Amniotic stem cell (primary cell): Measurements from ENCODE around the gene BMAL2.

Experiments
- DNase-seq: peaks from one replicate; lab custom pipeline; 2025; lab: John Stamatoyannopoulos, UW

Gene BMAL2, protein sequence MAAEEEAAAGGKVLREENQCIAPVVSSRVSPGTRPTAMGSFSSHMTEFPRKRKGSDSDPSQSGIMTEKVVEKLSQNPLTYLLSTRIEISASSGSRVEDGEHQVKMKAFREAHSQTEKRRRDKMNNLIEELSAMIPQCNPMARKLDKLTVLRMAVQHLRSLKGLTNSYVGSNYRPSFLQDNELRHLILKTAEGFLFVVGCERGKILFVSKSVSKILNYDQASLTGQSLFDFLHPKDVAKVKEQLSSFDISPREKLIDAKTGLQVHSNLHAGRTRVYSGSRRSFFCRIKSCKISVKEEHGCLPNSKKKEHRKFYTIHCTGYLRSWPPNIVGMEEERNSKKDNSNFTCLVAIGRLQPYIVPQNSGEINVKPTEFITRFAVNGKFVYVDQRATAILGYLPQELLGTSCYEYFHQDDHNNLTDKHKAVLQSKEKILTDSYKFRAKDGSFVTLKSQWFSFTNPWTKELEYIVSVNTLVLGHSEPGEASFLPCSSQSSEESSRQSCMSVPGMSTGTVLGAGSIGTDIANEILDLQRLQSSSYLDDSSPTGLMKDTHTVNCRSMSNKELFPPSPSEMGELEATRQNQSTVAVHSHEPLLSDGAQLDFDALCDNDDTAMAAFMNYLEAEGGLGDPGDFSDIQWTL

DNA sequence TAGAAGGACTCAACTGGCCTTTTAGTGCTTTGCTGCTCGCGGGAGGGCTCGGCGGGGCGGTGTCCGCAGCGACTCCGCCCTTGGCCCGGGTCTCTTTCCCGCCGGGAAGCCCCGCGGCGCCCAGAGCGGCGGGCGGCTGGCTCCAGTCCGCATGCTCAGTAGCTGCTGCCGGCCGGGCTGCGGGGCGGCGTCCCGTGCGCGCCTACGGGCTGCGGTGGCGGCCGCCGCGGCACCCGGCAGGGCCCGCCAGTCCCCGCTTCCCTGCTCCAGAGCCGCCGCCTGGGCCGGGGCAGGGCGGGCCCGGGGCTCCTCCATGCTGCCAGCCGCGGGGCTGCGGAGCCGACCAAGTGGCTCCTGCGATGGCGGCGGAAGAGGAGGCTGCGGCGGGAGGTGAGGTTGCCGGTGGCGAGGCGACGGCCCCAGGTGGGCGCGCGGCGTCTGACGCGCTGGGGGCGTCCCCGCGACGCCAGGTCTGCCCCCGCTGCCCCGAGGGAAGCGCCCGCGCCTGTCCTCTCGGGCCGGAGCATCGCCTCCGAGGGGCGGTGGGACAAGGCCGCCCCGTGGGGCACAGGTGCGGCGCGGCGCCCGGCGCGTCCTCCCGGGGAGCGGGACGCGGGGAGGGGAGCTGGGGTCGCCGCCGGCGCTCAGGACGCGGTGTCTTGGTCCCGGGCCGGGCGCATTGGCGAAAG lies at the start of gene BMAL2:
TSS of gene BMAL2 (plus strand) at position 123 of the 689 bp plus-strand sequence. CDS start at position 360, 237 bp downstream.
- no peak for DNase-seq

DNA sequence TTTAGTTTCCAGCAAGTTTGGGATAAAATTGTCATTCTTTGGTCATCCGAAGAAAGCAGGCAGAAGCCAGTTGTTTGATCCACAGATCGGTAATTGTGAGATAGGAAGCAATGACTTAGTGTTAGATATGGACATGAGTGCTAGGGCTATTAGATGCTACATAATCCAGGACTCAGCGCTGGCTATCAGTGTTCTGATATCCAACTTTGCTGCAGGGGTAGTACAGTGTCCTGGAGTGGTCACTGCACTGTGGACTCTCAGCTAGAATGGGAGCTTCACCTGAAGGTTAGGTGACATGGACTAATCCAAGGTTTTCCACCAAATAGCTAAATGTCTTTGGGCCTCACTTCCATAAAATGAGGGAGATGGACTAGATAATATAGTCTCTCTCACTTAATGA lies 48.6 kb upstream of the BMAL2 start:
- no peak for DNase-seq

DNA sequence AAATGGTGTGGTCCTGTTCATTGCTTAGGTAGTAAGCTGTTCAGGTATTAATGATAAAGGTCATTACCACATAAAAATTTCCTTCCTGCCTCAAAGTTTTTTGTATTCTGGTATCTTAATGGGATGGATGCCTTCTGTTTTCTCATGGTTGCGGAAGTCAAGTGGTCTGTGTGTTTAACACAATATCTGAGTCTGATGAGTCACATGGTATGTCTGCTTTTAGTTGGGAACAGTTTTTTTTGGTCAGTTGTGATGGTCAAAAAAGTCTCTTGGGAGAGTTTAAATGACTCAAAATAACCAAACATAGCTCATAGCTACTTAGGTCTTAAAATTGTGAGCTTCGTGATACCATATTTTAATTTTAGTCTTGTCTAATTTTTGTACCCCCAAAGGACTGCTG lies 47.9 kb upstream of the BMAL2 start:
- DNase-seq, result no peak

DNA sequence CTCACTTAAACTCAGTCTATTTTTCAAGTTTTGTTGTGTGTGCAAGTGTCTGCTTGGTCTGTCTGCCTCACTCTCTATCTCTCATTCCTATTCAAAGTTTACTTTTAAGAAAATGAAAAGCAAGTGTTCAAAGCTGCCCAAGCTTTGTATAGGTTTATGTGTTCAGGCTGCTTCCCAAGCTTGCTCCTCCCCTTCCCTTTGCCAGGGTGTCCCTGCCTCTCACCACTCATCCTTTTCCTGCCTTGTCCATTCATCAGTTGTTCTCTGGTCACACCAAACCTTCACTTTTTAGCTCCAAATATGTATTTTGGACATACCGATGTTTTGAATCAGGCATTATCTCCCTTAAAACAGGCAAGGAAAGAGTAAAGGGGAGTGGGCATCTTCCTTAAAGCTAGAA lies 47.2 kb upstream of the BMAL2 start:
- DNase-seq, result no peak

DNA sequence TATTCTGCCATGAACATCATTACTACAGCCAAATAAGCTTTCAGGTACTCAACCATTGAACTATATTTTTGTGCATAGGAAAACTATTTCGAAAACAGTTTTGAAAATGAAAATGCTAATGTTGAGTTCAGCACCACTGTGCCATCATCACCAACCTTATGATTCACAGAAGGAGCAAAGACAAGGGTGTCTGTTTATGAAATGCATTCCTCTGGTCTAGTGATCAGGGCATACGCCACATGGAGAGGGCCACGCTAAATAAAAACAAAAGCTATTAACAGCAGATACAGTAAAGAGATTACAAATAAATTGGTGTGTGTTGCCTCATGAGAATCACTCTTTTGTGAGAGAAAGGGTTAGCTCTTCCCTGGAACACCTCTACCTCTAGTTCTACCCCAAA lies 43.2 kb upstream of the BMAL2 start:
- DNase-seq, result no peak

DNA sequence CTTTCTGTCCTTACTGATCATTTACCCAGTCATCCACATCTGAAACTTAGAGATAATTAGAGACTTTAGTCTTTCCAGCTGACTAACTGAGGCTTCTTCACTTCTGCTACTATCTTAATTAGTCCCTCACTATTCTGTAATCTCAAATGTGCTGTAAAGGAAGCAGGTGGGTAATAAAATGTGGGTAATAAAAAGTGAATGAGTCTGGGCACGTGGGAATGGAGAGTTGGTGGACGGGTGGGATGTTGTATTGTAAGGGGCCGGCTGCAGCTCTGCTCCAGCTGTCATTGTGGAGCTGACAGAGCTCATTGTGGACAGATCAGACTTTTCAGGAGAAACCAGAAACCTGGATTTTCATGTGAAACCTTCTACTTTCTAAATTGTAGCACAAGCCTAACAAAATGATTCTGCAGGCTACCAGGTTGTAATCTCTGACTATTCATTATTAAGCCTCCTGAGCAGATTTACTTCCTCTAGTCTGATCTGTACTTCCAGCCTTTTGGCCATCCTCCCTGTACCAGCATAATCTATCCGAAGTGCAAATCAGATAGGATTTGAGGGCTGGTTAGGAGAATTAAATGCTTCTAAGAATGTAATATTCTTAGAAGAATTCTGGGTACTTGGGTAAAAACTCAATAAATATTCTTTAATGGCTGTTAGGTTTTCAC lies 42.0 kb upstream of the BMAL2 start:
- DNase-seq, result no peak

DNA sequence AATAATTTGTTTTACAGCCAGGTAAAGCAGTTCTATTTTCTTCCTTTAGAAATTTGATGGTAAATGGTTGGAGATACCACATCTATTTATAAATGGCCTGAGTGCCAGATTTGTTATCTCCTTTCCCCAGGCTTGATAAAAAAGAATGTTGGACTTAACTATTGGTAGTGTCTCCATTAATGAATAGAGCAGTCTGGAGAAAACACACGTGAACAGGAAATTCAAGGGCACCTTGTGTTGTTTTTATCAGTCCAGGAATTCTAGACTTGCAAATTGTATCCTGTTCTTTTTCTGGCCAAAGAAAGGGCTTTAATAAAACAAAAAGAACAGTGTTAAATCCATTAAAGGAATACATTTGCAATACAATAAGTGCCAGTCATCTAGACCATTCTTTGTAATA lies 40.8 kb upstream of the BMAL2 start:
- DNase-seq, result no peak

DNA sequence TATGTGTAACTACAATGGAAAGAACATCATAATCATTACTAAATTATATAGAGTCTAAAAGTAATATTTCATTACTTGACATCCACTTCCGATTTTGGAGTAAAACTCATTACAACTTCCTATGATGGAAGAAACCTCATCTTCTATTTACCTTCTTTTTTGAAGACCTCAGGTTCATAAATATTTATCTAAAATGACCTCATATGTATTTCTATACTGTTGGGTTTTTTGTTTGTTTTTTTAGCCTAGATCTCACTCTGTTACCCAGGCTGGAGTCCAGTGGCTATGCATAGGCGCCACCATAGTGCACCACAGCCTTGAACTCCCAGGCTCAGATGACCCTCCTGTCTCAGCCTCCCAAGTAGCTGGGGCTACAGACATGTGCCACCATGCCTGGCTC lies 39.9 kb upstream of the BMAL2 start:
- no peak for DNase-seq

DNA sequence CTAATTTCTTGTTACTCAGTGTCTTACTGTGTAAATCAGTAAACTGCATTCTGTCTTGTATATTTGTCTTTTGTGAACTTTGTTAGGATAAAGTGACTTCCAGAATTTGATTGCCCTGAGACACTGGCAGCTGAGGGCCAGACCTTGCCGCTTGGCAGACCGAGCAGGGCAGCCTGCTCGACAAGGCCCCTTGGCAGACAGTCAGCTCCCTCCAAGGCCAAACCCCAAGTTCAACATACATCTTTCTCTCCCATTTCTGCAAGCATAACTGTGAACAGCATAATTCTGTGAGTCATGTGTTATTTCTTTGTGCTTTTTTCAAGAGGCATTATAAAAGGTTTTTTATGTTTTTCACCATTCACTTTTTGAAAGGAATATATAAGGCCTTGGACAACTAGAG lies 39.2 kb upstream of the BMAL2 start:
- no peak for DNase-seq

DNA sequence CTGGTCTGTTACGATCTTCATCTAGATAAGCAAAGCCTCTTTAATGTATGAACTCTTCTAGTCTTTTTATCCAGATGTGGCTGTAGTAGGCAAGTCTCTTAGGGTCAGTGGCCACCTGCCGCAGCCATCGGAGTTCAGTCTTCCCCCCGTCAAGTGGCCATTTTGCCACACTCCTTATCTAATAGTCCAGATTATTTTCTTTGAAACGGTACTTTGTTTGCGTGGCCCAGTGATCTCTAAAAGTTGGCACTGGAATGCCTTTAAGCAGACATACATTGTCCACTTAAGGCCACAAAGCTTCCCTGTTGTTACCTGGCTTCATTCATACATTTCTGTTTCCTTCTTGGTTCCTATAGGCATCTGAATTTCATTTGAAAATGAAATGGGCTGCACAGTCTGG lies 36.0 kb upstream of the BMAL2 start:
- no peak for DNase-seq

DNA sequence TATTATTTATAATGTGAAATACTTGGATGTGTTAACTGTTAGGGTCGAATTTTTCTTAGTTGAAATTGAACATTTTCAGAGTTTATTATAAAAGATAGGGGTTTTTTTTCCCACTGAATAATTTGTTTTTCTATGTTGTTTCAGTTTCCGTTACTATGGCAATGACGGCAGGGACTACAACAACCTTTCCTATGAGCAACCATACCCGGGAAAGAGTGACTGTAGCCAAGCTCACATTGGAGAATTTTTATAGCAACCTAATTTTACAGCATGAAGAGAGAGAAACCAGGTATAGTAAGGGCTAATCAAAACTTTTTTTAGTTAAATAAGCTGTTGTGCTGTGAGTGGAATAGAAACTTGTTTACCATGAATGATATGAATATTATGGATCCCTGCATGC lies 35.1 kb upstream of the BMAL2 start:
- DNase-seq, result no peak

DNA sequence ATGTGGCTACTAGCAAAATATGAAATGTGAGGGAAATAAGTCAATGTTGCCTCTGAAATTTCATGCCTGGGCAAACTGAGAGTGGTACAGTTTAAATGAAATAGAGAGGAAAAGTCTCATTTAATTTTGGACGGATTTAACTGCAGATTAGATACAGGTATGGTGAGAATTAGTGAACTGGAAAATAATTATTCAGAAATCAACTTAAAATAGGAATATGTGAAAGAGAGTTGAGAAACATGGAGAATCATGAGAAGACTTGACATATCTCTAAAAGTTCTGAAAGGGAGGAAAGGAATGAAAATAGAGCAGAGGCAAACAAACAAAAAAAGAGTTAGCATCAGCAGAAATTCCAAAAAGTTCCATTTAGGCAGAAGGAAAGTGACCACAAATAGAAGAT lies 33.5 kb upstream of the BMAL2 start:
- no peak for DNase-seq

DNA sequence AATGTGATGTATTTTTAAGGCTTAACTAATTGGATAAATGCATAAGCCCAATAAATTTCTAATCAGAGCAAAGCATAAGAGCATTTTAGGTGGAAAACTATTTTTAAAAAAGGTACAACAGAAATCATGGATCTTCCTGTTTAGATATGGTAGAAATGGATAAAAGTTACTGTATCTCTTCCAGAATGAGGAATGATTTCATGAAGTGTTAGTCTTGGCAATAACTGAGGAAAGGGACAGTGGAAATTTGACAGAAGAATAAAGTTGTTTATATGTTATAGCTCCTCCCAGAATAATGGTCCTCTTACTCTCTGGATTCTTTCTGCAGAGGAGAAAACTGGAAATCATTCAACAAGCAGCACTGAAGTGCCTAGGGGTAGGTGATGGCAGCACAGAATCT lies 32.4 kb upstream of the BMAL2 start:
- no peak for DNase-seq

DNA sequence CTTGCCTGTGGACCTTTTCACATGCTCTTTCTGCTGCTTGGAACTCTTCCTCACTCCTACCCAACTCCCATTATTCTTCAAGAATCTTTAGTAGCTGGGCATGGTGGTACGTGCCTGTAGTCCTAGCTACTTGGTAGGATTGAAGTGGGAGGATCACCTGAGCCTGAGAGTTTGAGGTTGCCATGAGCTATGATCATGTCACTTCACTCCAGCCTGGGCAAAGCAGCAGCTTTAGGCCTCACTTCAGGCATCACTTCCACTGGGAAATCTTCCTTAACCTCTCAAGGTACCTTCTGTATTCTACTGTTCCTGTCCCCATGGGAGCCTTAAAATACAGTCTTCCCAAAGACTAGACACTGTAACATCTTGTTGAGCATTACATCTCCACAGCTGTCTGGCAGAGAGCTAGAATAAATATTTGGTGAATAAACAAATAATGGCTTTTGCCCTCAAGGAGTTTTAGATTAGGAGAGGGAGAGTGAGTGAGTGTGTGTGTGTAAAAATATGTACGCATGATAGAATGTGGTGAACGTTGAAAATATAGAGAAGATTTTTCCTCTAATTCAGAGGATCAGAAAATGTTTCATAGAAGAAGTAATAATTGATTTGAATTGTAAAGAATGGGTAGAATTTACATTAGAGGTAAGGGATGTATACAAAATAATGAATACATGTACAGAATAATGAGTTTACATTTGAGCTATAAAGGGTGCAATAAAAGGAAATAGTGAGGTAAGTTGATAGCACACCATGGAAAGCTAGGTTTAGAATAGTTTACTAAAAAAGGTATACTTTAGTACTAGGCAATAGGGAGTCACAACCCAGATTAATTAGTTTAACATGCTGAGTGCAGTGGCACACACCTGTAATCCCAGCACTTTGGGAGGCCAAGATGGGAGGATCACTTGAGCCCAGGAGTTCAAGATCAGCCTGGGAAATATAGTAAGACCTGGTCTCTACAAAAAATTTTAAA lies 29.2 kb upstream of the BMAL2 start:
- no peak for DNase-seq

DNA sequence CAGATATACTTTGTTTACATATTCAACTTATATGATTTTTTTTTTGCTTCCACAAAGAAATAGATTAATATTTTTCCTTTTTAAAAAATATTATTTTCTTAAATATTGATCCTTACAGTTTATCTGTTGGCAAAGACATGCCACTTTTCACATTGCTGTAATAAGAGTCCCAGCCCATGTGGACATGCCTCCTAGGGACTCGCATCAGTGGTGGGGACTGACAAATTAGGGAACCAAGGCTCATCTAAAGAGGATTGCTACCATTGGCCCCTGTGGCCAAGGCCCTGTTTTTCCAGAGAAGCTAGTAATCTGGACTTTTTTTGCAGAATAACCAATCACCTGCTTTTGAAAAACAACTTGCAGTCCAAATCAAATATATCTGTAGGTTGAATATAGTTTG lies 27.8 kb upstream of the BMAL2 start:
- no peak for DNase-seq

DNA sequence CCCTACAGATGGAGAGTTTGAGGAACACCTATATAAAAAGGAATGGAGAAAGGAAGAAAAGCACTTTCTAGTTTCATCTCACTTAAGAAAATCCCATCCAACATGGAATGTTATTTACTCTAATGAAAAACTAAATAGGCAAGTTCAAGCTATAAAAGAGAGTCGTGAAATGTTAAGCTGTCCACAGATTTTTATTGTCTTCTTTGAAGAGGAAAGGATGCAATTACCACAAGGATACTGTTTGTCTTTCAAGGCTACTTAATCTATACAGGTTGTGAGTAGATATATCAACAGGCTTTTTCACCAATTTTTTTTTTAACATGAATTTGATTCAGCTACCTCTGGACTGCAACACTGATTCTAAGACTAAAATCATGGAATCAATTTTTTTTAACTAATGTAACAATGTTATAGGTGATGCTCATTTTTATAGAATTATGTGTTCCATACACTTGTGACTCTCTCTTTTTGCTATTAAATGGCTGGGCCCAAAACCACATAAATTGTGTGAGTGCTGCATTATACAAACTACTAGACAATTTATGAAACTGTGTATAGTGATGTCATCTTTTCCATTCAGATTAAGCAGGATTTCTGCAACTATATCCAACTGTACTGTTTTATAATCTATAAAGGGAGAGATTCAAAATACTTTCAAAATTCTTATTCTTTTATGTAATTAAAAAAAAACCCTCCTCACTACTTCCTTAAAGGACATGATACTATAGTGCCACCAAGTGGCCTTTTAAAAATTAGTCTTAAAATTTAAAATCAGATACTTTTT lies 26.8 kb upstream of the BMAL2 start:
- peak; percentile 4 for DNase-seq

DNA sequence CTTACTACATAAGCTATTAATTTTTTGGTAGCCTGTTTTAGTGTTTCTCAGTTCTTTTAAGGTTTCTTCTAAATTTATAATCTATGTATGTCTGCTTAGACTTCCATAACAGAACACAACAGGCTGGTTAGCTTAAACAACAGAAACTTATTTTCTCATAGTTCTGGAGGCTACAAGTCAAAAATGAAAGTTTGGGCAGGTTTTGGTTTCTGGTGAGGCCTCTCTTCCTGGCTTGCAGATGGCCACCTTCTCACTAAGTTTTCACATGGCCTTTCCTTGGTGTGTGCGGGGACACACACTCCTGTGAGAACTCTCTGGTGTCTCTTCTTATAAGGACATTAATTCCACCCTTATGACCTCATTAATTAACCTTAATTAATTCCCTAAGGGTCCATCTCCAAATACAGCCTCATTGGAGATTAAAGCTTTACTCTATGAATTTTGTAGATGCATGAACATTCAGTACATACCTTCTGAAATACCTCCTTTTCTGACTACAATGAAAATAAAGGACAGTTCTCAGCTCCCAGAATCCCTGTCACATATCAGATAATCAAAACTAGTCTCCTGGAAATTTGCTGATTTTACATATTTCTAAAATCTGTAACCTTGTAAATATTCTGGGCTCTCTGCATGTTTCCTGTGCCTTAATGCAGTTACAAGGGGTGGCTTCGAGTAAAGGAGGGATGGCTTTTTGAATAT lies 23.2 kb upstream of the BMAL2 start:
- DNase-seq, result no peak

DNA sequence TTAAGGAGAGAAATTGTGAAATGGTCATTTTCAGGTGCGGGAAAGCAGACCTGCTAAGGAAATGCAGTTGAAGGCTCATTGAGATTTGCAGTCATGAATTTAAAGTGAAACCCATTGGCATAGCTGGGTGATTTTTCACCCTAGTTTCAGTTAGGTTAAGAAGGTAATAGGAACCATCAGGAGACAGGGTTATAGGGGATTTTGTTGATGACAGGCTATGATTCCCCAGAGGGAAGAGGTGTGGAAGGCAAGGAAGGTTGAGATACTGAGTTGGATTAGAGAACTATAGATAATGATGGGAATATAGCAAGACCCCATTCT lies 22.7 kb upstream of the BMAL2 start:
- no peak for DNase-seq

DNA sequence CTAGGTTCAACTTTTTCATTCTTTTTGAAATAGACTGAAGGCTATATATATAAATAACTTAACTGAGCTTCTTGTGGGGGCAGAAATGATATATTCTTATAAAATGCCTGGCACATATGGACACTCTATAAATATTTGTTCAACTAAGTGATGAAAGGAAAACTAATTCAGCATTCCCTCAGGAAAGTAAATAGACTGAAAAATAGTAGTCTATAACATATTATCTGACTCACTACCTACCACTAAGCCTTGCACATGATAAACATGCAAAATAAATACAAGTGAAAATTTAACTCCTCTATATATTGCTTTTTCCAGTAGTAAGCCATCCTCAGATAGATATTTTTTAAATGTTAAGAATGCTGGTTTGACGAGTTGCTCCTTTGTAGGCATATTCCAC lies 15.7 kb upstream of the BMAL2 start:
- DNase-seq, result no peak

DNA sequence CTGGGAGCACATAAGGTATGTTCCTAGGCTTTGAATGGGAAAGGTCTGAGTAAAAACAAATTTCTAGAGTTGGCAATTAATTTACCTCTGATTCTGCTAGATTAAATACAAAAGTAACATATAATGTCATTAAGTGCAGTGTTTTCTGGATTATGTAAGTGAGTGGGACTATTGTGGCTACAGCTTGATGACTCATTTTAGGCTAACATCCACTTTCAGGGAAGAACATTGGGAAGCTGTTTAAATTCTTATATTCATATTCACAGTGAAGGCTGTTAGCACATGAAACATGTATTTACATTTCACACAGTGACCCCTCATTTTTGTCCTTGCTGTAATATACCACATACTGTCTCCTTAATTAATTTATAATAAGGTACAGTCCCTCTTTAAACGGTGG lies 13.2 kb upstream of the BMAL2 start:
- no peak for DNase-seq
